Limb (tissue), 2 donors: ENCODE measurements around the gene GPR135.

ENCODE experiments used
- DNase-seq, 2 donors: peaks; one replicate each; pipeline ENCODE4 v3.0.0-alpha.2; 2016; ENCODE audit errors: extremely low spot score in 2 of 2

Gene GPR135

DNA sequence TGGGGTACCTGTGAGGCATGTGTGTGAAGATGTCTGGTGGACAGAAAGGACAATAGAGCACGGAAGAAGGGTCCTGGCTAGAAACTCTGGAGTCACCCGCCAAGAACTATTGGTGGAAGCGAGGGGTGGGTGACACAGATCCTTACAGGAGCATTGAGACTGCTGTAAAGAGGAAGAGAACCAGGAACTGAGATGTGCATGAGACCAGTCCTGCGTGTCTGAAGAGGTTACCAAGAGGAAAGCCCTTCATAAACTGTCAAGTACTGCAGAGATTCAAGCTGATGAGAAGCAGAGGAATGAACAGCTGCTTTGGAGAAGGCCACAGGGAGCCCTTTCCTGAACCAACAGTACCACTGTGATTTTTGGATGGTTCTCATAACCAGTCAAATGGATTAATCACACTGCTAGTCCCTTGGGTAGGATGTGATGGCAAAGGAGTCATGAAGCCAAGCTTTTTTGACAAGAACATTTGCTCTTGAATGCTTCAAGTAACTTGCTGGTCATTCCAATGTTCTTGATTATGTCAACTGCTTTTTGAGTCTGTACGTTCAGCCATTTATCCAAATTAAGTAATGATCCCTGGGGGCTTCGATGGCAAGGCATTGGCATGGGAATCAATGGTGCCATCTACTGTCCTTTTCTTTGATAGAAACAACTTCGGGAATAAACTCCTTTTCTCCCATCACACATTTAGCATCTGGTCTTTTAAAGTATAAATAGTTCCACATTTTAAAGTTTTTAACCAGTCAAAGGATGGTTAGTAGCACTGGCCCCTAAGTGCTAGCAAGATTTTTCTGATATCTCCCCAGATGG, 42.9 kb downstream of the GPR135 start:
- DNase-seq = no peak

DNA sequence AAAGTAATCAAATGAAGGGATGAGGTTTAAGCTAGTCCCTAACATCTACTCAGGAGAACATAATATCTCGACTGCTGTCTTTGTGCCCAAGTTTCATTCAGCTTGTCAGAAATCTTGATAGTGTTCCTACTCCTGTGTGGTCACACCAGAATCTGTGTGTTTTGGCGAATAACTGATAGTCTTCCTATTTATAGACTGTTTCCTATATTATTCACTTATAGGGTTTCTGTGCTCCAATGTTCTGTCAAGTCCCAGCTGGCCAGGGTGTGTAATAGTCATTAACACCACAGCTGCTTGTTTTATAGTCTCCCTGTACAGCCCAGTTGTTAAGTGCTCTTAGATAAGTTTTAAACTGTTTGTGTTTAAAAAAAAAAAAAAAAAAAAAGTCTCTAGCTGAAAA, 45.9 kb downstream of the GPR135 start:
- peak in 1 of 2 donors; percentile 61 for DNase-seq

GRCh38 chr14:59417311-59417710, 47.9 kb downstream of the GPR135 start:
- no peak for DNase-seq

DNA sequence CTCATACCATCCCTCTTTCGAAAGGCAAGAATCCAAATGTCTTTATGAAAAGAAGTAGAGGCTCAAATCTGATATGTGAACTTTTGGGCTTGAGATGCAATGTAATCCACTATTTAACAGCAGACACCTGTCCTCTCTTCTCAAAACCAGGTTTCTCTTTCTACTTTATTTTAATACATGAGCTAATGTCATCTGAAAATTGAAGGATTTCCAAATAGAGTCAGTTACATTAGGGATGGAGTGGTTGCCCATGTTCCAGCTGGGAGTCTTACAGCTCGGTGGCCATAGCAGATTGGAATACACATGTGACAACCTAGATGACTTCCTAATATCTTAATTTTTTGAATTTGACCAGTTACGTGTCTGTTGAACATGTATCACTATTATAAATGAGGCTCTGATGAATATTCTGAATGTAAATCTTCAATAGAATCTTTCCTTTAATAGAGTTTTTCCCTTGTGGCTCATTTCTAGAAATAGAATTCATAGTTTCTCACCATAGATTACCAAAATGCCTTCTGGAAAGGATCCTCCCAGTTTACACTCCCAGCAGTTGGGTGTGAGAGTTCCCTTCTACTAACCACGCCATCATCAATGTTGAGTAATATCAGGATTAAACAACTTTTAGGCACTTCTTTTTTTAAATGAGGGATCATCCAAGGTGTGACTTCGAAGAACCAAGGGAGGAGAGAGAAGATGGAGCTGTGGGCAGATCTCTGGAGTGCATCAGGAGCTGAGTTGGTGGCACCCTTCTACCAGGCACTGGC, 49.2 kb downstream of the GPR135 start:
- no peak for DNase-seq
